Keratinocyte (primary cell): Measurements from ENCODE around the gene EFR3B.

Experiments
- CTCF ChIP-seq, 3 experiments: IDR thresholded peaks in 1 of 3; conservative IDR thresholded peaks in 1 of 3; optimal IDR thresholded peaks in 1 of 3; 2 replicates in 2 of 3; 3 replicates in 1 of 3; pipeline versions ENCODE3 to v1.5.1; 2011; ENCODE audit warnings: low read length in 3 of 3, mild to moderate bottlenecking in 3 of 3, moderate library complexity in 2 of 3, control low read depth in 1 of 3, inconsistent platforms in 1 of 3; ENCODE audit not compliant: insufficient read depth in 2 of 3; ENCODE audit errors: extremely low read depth in 1 of 3
- EZH2 ChIP-seq: IDR thresholded peaks from one replicate; pipeline ENCODE4 v1.6.1; 2012; ENCODE audit warnings: inconsistent platforms, mild to moderate bottlenecking, low read length, moderate library complexity

- TF ChIP-seq CTCF (optimal IDR thresholded peaks at IDR 0.05 in 1 of 3, IDR thresholded peaks at IDR 0.05 in 1 of 3, conservative IDR thresholded peaks at IDR 0.05 in 1 of 3; ENCODE audit: extremely low read depth in 1 of 3, insufficient read depth in 2 of 3, low read length in 3 of 3) = no peak
- TF ChIP-seq EZH2 = no peak
Measured at GRCh38 chr2:25043241-25043867, 1.5 kb downstream of the EFR3B start.
